Measurements from ENCODE around the gene STK11. TPM values are rescaled to one million over a fixed set of nuclear protein-coding genes. Genes with fewer than 3 reads are reported as not detected.

Gene STK11
- total RNA-seq, 1 donor from 2014 or later, result 57.2 TPM

GRCh38 chr19:1275260-1275975 lies 69.8 kb downstream of the STK11 start, which contains the start of gene FAM174C:
Gene FAM174C (plus strand): TSS chr19:1275530. CDS start chr19:1275550, 20 bp downstream.
- DNase-seq (ENCODE audit: low spot score), result peak; percentile 97
- peak; percentile 84 for ATAC-seq
- intact Hi-C loops (cut with DNase I), result no loop called here

DNA sequence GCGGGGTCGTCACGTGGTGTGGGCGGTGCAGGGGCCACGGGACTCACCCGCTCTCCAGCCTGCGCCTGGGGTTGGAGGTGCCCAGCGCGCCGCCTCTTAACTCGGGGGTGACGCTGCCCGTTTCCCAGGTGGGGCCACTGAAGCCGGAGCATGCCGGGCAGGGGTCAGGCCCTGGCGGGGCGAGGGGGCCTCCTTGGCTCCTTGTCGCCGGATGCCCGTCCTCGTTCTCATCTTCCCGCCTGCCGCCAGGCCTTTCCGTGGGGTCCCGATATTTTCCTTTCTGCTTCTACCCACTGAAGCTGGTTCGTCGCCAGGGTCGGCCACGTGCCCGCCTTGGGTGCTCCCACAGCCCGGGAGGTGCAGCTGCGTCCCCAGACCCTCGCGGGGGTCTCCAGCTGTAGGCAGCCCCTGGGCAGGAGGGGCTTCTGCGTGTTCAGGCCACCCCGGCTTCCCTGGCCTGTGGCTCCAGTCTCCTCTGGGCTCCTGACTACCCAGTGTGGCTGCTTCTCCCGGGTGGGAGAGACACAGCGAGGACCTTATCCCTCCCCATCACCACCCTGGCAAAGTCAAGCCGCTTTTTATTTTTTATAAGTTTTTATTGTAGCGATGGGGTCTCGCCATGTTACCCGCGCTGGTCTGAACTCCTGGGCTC lies 70.5 kb downstream of the STK11 start:
- no peak for DNase-seq (ENCODE audit: low spot score)
- peak; percentile 0 for ATAC-seq
- intact Hi-C loops (cut with DNase I), result no loop called here

GRCh38 chr19:1276628-1277022 lies 71.0 kb downstream of the STK11 start:
- no peak for DNase-seq (ENCODE audit: low spot score)
- no peak for ATAC-seq

DNA sequence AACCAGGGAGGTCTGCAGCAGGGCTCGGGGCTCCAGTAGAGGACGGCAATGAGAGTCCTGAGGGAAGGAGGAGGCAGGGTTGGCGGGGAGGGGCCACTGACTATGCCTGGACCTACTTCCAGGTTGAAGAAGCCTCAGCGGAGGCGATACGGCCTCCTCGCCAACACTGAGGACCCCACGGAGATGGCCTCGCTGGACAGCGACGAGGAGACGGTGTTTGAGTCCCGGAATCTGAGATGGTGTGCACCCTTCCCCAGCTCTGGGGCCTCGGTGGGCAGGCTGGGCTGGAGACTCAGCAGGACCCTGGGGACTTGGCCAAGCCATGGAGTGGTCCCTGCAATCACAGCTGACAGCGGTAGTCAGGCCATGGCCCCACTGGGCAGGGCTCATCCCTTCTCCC lies 71.5 kb downstream of the STK11 start:
- no peak for ATAC-seq
- intact Hi-C loops (cut with DNase I), result no loop called here
- DNase-seq (ENCODE audit: low spot score), result no peak

More at GRCh38 chr19:1276628-1277022, 71.0 kb downstream of the STK11 start:
- intact Hi-C loops (cut with DNase I), result no loop called here

Other genes with a start within 250 kb of the STK11 start
- gene WDR18, start 221.4 kb upstream of the STK11 start, total RNA-seq, result 20.3 TPM
- not detected for gene GRIN3B, start 205.4 kb upstream of the STK11 start, total RNA-seq
- gene TMEM259, start 184.7 kb upstream of the STK11 start, total RNA-seq, result 146 TPM
- gene RNU6-2, start 184.3 kb upstream of the STK11 start, total RNA-seq, result not detected
- gene CNN2, start 179.2 kb upstream of the STK11 start, total RNA-seq, result 120 TPM
- 17.3 TPM for gene ABCA7, start 165.7 kb upstream of the STK11 start, total RNA-seq
- gene ARHGAP45, start 138.6 kb upstream of the STK11 start, total RNA-seq, result 26.2 TPM
- gene POLR2E, start 110.4 kb upstream of the STK11 start, total RNA-seq, result 99.8 TPM
- gene GPX4, start 101.8 kb upstream of the STK11 start, total RNA-seq, result 239 TPM
- 131 TPM for gene SBNO2, start 31.5 kb upstream of the STK11 start, total RNA-seq
- gene CBARP, start 32.2 kb downstream of the STK11 start, total RNA-seq, result 2.9 TPM
- gene ATP5F1D, start 36.0 kb downstream of the STK11 start, total RNA-seq, result 90.9 TPM
- 117 TPM for gene MIDN, start 42.8 kb downstream of the STK11 start, total RNA-seq
- gene CIRBP, start 63.6 kb downstream of the STK11 start, total RNA-seq, result 550 TPM
- gene FAM174C, start 69.8 kb downstream of the STK11 start, total RNA-seq, result 21.4 TPM
- not detected for gene EFNA2, start 80.1 kb downstream of the STK11 start, total RNA-seq
- 57.5 TPM for gene NDUFS7, start 178.1 kb downstream of the STK11 start, total RNA-seq
- gene GAMT, start 195.8 kb downstream of the STK11 start, total RNA-seq, result 48.1 TPM
- gene DAZAP1, start 201.8 kb downstream of the STK11 start, total RNA-seq, result 75.7 TPM
- gene RPS15, start 232.6 kb downstream of the STK11 start, total RNA-seq, result 753 TPM
- gene APC2, start 244.3 kb downstream of the STK11 start, total RNA-seq, result 6.0 TPM